Measurements from ENCODE around the gene CRYZ. TPM values are rescaled to one million over a fixed set of nuclear protein-coding genes. Genes with fewer than 3 reads are reported as not detected.

CRYZ gene
- polyA plus RNA-seq, 1 donor (not counting 4 experiments of a cell fraction or from before 2014, with no cell fraction given): 213 TPM

- Histone ChIP-seq H3K4me1 (ENCODE audit: control insufficient read depth, extremely low read depth, insufficient read depth, low read length) (no peaks in the 10 kb centered on the region), H3K9me1 (ENCODE audit: control insufficient read depth, extremely low read depth, insufficient read depth, low read length) (no peaks in the 10 kb centered on the region), H4K20me1 (ENCODE audit: control insufficient read depth, extremely low read depth, insufficient read depth, low read length) (no peaks in the 10 kb centered on the region), H2AFZ (ENCODE audit: control insufficient read depth, low read length) (no peak overlapping the region), H3K79me2 (ENCODE audit: control insufficient read depth, insufficient read depth, low read length) (no peaks in the 10 kb centered on the region), H3K27ac (ENCODE audit: control insufficient read depth, insufficient read depth, low read length) (no peak overlapping the region), H3K9ac (ENCODE audit: control insufficient read depth, extremely low read depth, insufficient read depth, low read length) (no peak overlapping the region), H3K9me3 (ENCODE audit: control insufficient read depth, low read depth, low read length) (no peaks in the 10 kb centered on the region), H3K36me3 (ENCODE audit: control insufficient read depth in 2 of 2, extremely low read depth in 1 of 2, insufficient read depth in 2 of 2, low read length in 2 of 2) (no peaks in the 10 kb centered on the region), H3K27me3 (ENCODE audit: control insufficient read depth, extremely low read depth, insufficient read depth, low read length) (no peaks in the 10 kb centered on the region), H3K4me3 (ENCODE audit: control insufficient read depth in 2 of 3, extremely low read depth in 1 of 3, insufficient read depth in 2 of 3, low read depth in 1 of 3, low read length in 3 of 3) (no peak overlapping the region), H3K4me2 (ENCODE audit: control insufficient read depth, extremely low read depth, insufficient read depth, low read depth, low read length) (no peak overlapping the region)
- dilution Hi-C loops (cut with MboI; ENCODE audit: extremely low pct_ligation_motif_present, low sequenced_read_pairs): loop anchor here (25.0 kb wide), 1 partner anchor 408 kb away; no protein-coding TSS in a partner anchor
- no peak for FAIRE-seq
- DNase-seq (ENCODE audit: low read depth, low spot score): no peak
- TF ChIP-seq EZH2 (IDR thresholded peaks at IDR 0.05; ENCODE audit: low read length): no peak
- TF ChIP-seq, protein P1, sequence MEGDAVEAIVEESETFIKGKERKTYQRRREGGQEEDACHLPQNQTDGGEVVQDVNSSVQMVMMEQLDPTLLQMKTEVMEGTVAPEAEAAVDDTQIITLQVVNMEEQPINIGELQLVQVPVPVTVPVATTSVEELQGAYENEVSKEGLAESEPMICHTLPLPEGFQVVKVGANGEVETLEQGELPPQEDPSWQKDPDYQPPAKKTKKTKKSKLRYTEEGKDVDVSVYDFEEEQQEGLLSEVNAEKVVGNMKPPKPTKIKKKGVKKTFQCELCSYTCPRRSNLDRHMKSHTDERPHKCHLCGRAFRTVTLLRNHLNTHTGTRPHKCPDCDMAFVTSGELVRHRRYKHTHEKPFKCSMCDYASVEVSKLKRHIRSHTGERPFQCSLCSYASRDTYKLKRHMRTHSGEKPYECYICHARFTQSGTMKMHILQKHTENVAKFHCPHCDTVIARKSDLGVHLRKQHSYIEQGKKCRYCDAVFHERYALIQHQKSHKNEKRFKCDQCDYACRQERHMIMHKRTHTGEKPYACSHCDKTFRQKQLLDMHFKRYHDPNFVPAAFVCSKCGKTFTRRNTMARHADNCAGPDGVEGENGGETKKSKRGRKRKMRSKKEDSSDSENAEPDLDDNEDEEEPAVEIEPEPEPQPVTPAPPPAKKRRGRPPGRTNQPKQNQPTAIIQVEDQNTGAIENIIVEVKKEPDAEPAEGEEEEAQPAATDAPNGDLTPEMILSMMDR (optimal IDR thresholded peaks at IDR 0.05 in 1 of 3, IDR thresholded peaks at IDR 0.05 in 1 of 3, conservative IDR thresholded peaks at IDR 0.05 in 1 of 3; ENCODE audit: extremely low read depth in 1 of 3, insufficient read depth in 2 of 3, low read length in 3 of 3): no peak
Measured at GRCh38 chr1:74779750-74780149, 46.9 kb upstream of the CRYZ start.

- H3K27ac ChIP-seq (ENCODE audit: control insufficient read depth, insufficient read depth, low read length): no peak overlapping the region
- no peaks in the 10 kb centered on the region for H3K36me3 ChIP-seq (ENCODE audit: control insufficient read depth in 2 of 2, extremely low read depth in 1 of 2, insufficient read depth in 2 of 2, low read length in 2 of 2)
- no peaks in the 10 kb centered on the region for H3K79me2 ChIP-seq (ENCODE audit: control insufficient read depth, insufficient read depth, low read length)
- H3K4me1 ChIP-seq (ENCODE audit: control insufficient read depth, extremely low read depth, insufficient read depth, low read length): no peaks in the 10 kb centered on the region
- TF ChIP-seq, protein P1 (optimal IDR thresholded peaks at IDR 0.05 in 1 of 3, IDR thresholded peaks at IDR 0.05 in 1 of 3, conservative IDR thresholded peaks at IDR 0.05 in 1 of 3; ENCODE audit: extremely low read depth in 1 of 3, insufficient read depth in 2 of 3, low read length in 3 of 3): no peak
- no peak for TF ChIP-seq EZH2 (IDR thresholded peaks at IDR 0.05; ENCODE audit: low read length)
- H3K4me3 ChIP-seq (ENCODE audit: control insufficient read depth in 2 of 3, extremely low read depth in 1 of 3, insufficient read depth in 2 of 3, low read depth in 1 of 3, low read length in 3 of 3): no peak overlapping the region
- no peak for DNase-seq (ENCODE audit: low read depth, low spot score)
- no peaks in the 10 kb centered on the region for H3K9me3 ChIP-seq (ENCODE audit: control insufficient read depth, low read depth, low read length)
- H3K9me1 ChIP-seq (ENCODE audit: control insufficient read depth, extremely low read depth, insufficient read depth, low read length): no peaks in the 10 kb centered on the region
- no peaks in the 10 kb centered on the region for H3K27me3 ChIP-seq (ENCODE audit: control insufficient read depth, extremely low read depth, insufficient read depth, low read length)
- no peak for FAIRE-seq
- H3K9ac ChIP-seq (ENCODE audit: control insufficient read depth, extremely low read depth, insufficient read depth, low read length): no peak overlapping the region
- no peak overlapping the region for H2AFZ ChIP-seq (ENCODE audit: control insufficient read depth, low read length)
- H4K20me1 ChIP-seq (ENCODE audit: control insufficient read depth, extremely low read depth, insufficient read depth, low read length): no peaks in the 10 kb centered on the region
- dilution Hi-C loops (cut with MboI; ENCODE audit: extremely low pct_ligation_motif_present, low sequenced_read_pairs): loop anchor here (25.0 kb wide), 1 partner anchor 410 kb away; no protein-coding TSS in a partner anchor
- H3K4me2 ChIP-seq (ENCODE audit: control insufficient read depth, extremely low read depth, insufficient read depth, low read depth, low read length): no peak overlapping the region
Measured at GRCh38 chr1:74777525-74777924, 44.7 kb upstream of the CRYZ start.

Measured in keratinocyte (primary cell).